GM12892 (cell line): ENCODE data around the gene TBC1D3G.
"Not testable (repeated sequence)": the region's sequence is repeated elsewhere in the genome, so short reads cannot be mapped to it uniquely, and the experiment has no call there.

Source experiments
- POLR2A ChIP-seq: IDR thresholded peaks from 2 replicates; pipeline ENCODE4 v1.6.1; 2011; ENCODE audit warnings: low read depth, low read length, control low read depth
- TAF1 ChIP-seq: IDR thresholded peaks from 2 replicates; pipeline ENCODE4 v1.6.1; 2011; ENCODE audit warnings: low read depth, mild to moderate bottlenecking, control low read depth, low read length, borderline replicate concordance

GRCh38 chr17:36375938-36376337, 52.3 kb downstream of the TBC1D3G start:
- TF ChIP-seq TAF1, POLR2A: not testable (repeated sequence)
